ENCODE data around the gene ARF3. TPM values are rescaled to one million over a fixed set of nuclear protein-coding genes. Genes with fewer than 3 reads are reported as not detected.

The ARF3 gene
- total RNA-seq, 1 experiment from 2014 or later: 224 TPM

DNA sequence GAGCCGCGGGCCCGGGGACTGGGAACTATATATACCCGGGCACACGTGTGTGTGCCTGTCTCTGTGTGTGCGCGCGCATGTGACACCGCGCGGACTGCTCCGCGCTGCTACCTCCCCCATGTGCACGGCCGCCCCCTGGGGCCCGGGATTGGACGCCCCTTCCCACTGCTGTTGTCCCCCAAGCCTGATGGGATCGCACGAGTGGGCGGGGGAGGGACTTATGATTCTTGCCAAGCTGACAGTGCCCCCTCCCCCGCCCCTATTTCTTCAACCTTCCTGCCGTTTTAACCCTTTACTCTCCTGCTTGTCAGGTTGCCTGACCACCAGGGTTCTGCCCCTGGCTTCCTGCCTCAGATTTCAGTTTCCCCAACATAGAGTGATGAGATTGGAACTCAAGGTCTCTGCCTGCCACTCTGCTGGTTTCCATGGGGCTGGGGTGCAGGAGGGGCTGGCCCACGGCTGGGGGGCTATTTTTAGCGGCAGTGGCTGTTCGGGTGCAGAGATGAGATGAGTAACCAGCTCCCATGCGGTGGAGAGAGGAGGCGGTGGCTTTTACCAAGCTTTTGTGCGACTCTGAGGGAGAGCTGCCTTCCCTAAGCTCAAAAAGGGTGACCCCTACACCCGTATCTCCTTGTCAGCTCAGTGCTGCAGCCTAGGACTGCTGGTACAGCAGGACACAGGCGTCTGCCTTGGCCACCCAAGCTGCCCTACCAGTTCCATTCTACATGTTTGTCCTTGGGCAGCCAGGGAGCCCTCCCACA is 42.3 kb upstream of the ARF3 start, which contains the start of gene DDN:
Gene DDN, minus strand, starts transcription at position 5 of the 761 bp plus-strand sequence. CDS start 88 bp downstream, outside the sequence.
- H3K4me3 ChIP-seq (ENCODE audit: low read depth in 2 of 2, low read length in 2 of 2): peak within 1 kb of the TSS; percentile 49 to 71

DNA sequence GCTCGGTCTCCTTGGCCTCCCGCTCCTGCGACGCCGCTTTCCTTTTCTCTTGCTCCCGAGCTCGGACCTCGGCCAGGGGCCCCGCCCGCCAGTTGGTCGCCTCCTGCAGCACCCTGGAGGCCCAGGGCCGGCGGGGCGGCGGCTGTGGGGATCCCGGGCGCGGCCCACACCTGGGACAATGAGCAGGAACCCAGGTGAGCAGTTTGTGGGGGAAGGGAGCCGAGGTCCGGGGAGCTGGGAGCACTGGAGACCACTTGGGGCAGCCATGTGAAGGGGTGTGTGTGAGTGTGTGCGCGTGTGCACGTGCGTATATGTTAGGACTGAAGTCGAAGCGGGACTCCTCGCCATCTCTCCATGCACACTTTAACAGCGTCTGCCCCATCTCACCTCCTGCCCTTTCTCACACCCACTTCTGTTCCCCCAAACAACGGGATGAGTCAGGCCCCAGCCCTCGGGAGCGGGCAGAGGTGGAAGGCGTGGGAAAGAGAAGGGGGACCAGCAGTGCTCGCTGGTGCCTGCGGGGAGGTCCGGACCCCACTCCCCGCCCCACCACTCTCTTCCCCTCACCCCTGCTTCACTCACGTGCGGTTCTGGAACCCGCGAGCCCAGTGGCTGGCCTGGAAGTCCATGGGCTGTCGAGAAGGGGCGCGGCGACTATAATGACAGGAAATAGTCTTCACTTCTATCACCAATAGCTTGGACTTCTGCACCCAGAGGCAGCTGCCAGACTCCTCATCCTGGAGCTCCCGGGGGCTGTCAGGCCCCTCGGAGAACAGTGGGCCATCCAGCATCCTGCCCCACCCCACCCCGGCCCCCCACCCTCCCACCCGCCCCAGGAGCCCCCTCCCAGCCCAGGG is 41.4 kb upstream of the ARF3 start:
- no peaks in the 10 kb centered on the region for H3K36me3 ChIP-seq (ENCODE audit: control insufficient read depth, insufficient read depth, low read length)
- no peaks in the 10 kb centered on the region for H3K27me3 ChIP-seq (ENCODE audit: control insufficient read depth, insufficient read depth, low read length)
- ChIA-PET CTCF (interaction anchor here (1.1 to 1.9 kb wide), 2 partner anchors 11 to 16 kb away, joined by 4 to 11 read pairs; no protein-coding TSS in a partner anchor), POLR2A (no interaction called here)
- ATAC-seq (peak; percentile 48), DNase-seq (ENCODE audit: low read depth, low spot score) (no peak)
- peaks cover 12% of the 10 kb centered on the region for H3K4me1 ChIP-seq (ENCODE audit: control insufficient read depth, insufficient read depth, low read length)
- peak overlapping the region; percentile 49 to 71 for H3K4me3 ChIP-seq (ENCODE audit: low read depth in 2 of 2, low read length in 2 of 2)
- intact Hi-C loops (cut with micrococcal nuclease; ENCODE audit: unreplicated experiment): no loop called here
- BruUV-seq (replicated peaks): no TSS peak
- in situ Hi-C loops (cut with HindIII; ENCODE audit: low pct_unique_long_range_greater_than_20kb, low sequenced_read_pairs): no loop called here
- no peak for TF ChIP-seq POLR2AphosphoS5 (IDR thresholded peaks at IDR 0.05; ENCODE audit: low read depth, low read length)
- TF ChIP-seq TCF7L2 (IDR thresholded peaks at IDR 0.05; ENCODE audit: low read depth, low read length): no peak
- TF ChIP-seq, protein P1, sequence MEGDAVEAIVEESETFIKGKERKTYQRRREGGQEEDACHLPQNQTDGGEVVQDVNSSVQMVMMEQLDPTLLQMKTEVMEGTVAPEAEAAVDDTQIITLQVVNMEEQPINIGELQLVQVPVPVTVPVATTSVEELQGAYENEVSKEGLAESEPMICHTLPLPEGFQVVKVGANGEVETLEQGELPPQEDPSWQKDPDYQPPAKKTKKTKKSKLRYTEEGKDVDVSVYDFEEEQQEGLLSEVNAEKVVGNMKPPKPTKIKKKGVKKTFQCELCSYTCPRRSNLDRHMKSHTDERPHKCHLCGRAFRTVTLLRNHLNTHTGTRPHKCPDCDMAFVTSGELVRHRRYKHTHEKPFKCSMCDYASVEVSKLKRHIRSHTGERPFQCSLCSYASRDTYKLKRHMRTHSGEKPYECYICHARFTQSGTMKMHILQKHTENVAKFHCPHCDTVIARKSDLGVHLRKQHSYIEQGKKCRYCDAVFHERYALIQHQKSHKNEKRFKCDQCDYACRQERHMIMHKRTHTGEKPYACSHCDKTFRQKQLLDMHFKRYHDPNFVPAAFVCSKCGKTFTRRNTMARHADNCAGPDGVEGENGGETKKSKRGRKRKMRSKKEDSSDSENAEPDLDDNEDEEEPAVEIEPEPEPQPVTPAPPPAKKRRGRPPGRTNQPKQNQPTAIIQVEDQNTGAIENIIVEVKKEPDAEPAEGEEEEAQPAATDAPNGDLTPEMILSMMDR (IDR thresholded peaks at IDR 0.05): no peak
- TF ChIP-seq, protein P2, sequence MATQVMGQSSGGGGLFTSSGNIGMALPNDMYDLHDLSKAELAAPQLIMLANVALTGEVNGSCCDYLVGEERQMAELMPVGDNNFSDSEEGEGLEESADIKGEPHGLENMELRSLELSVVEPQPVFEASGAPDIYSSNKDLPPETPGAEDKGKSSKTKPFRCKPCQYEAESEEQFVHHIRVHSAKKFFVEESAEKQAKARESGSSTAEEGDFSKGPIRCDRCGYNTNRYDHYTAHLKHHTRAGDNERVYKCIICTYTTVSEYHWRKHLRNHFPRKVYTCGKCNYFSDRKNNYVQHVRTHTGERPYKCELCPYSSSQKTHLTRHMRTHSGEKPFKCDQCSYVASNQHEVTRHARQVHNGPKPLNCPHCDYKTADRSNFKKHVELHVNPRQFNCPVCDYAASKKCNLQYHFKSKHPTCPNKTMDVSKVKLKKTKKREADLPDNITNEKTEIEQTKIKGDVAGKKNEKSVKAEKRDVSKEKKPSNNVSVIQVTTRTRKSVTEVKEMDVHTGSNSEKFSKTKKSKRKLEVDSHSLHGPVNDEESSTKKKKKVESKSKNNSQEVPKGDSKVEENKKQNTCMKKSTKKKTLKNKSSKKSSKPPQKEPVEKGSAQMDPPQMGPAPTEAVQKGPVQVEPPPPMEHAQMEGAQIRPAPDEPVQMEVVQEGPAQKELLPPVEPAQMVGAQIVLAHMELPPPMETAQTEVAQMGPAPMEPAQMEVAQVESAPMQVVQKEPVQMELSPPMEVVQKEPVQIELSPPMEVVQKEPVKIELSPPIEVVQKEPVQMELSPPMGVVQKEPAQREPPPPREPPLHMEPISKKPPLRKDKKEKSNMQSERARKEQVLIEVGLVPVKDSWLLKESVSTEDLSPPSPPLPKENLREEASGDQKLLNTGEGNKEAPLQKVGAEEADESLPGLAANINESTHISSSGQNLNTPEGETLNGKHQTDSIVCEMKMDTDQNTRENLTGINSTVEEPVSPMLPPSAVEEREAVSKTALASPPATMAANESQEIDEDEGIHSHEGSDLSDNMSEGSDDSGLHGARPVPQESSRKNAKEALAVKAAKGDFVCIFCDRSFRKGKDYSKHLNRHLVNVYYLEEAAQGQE (IDR thresholded peaks at IDR 0.05; ENCODE audit: insufficient read depth in 1 of 2, low read depth in 2 of 2, low read length in 1 of 2): no peak
- TF ChIP-seq SIN3A (IDR thresholded peaks at IDR 0.05; ENCODE audit: borderline replicate concordance, insufficient read depth, low read depth, low read length): no peak
- H3K9me3 ChIP-seq (ENCODE audit: control insufficient read depth, insufficient read depth, low read depth, low read length): no peaks in the 10 kb centered on the region
- H3K27ac ChIP-seq (ENCODE audit: low read length): peak overlapping the region; percentile 31; the same call in 1 of the 2 replicates

More for the DNA sequence above, 42.3 kb upstream of the ARF3 start, which contains the start of gene DDN:
- POLR2A ChIA-PET: interaction anchor here (0.6 to 1.7 kb wide), 2 partner anchors 14 to 254 kb away, joined by 3 to 12 read pairs; no protein-coding TSS in a partner anchor
- in situ Hi-C loops (cut with HindIII; ENCODE audit: low pct_unique_long_range_greater_than_20kb, low sequenced_read_pairs): no loop called here
- DNase-seq (ENCODE audit: low read depth, low spot score) (no peak), ATAC-seq (peak; percentile 54)
- Histone ChIP-seq H3K9me3 (ENCODE audit: control insufficient read depth, insufficient read depth, low read depth, low read length) (no peaks in the 10 kb centered on the region), H3K36me3 (ENCODE audit: control insufficient read depth, insufficient read depth, low read length) (0 out of 2 replicates have a peak, but pooled peaks cover 2% of the 10 kb centered on the region), H3K27ac (ENCODE audit: low read length) (peak within 1 kb of the TSS; percentile 31; the same call in 1 of the 2 replicates), H3K4me1 (ENCODE audit: control insufficient read depth, insufficient read depth, low read length) (peaks cover 12% of the 10 kb centered on the region), H3K27me3 (ENCODE audit: control insufficient read depth, insufficient read depth, low read length) (no peaks in the 10 kb centered on the region)
- intact Hi-C loops (cut with micrococcal nuclease; ENCODE audit: unreplicated experiment): no loop called here
- BruUV-seq (replicated peaks): no TSS peak
- CTCF ChIA-PET: interaction anchor here (1.9 kb wide), 1 partner anchor 12 kb away, joined by 11 read pairs; no protein-coding TSS in a partner anchor
- TF ChIP-seq SIN3A (IDR thresholded peaks at IDR 0.05; ENCODE audit: borderline replicate concordance, insufficient read depth, low read depth, low read length) (no peak), POLR2AphosphoS5 (IDR thresholded peaks at IDR 0.05; ENCODE audit: low read depth, low read length) (no peak), TCF7L2 (IDR thresholded peaks at IDR 0.05; ENCODE audit: low read depth, low read length) (no peak)
- TF ChIP-seq, protein P2 (IDR thresholded peaks at IDR 0.05; ENCODE audit: insufficient read depth in 1 of 2, low read depth in 2 of 2, low read length in 1 of 2): no peak
- TF ChIP-seq, protein P1 (IDR thresholded peaks at IDR 0.05): no peak

All from Panc1 (cell line).